Measurements from ENCODE around the gene FHOD3. TPM values are rescaled to one million over a fixed set of nuclear protein-coding genes. Genes with fewer than 3 reads are reported as not detected.

The FHOD3 gene
- total and polyA plus RNA-seq, 2 of the 4 experiments (the other 2 are of a cell fraction) = 14.6 to 16.0 TPM

DNA sequence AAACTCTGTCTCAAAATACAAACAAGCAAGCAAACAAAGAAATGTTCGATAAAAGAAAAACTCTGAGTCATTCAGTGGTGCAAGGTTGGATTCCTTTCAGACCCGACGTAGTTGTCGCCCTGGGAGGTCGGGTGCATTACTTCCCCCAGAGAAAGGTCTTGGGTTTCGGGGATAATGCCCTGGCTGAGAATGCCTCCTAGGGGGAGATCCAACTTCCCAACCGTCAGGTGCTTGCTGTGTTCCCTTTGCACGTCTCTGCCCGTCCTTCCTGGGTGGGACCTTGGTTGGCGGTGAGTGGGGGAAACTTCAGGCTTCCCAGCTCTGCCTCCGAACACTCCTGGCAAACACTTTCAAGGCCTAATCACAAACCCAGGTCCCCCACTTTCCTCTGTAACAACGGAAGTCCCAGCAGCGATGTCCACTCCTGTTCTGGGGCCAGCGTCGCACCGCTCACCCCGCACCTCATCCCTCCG lies 530.7 kb downstream of the FHOD3 start:
- TF ChIP-seq, protein P1, sequence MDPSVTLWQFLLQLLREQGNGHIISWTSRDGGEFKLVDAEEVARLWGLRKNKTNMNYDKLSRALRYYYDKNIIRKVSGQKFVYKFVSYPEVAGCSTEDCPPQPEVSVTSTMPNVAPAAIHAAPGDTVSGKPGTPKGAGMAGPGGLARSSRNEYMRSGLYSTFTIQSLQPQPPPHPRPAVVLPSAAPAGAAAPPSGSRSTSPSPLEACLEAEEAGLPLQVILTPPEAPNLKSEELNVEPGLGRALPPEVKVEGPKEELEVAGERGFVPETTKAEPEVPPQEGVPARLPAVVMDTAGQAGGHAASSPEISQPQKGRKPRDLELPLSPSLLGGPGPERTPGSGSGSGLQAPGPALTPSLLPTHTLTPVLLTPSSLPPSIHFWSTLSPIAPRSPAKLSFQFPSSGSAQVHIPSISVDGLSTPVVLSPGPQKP (IDR thresholded peaks at IDR 0.05; ENCODE audit: borderline replicate concordance, low read depth, low read length) = no peak
- no peak; the same call in 1 of the 2 replicates for TF ChIP-seq POLR2A (IDR thresholded peaks at IDR 0.05; ENCODE audit: low read depth, low read length)
- TF ChIP-seq BHLHE40 (IDR thresholded peaks at IDR 0.05; ENCODE audit: low read depth, low read length) = no peak
- TF ChIP-seq MAFK (IDR thresholded peaks at IDR 0.05; ENCODE audit: low read depth, low read length) = no peak
- TF ChIP-seq NFE2L2 (IDR thresholded peaks at IDR 0.05; ENCODE audit: low read depth, low read length) = peak; percentile 45; the same call in 1 of the 2 replicates
- TF ChIP-seq, protein P2, sequence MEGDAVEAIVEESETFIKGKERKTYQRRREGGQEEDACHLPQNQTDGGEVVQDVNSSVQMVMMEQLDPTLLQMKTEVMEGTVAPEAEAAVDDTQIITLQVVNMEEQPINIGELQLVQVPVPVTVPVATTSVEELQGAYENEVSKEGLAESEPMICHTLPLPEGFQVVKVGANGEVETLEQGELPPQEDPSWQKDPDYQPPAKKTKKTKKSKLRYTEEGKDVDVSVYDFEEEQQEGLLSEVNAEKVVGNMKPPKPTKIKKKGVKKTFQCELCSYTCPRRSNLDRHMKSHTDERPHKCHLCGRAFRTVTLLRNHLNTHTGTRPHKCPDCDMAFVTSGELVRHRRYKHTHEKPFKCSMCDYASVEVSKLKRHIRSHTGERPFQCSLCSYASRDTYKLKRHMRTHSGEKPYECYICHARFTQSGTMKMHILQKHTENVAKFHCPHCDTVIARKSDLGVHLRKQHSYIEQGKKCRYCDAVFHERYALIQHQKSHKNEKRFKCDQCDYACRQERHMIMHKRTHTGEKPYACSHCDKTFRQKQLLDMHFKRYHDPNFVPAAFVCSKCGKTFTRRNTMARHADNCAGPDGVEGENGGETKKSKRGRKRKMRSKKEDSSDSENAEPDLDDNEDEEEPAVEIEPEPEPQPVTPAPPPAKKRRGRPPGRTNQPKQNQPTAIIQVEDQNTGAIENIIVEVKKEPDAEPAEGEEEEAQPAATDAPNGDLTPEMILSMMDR (conservative IDR thresholded peaks at IDR 0.05; ENCODE audit: low read depth, low read length) = no peak
- 0 out of 2 replicates have a peak, but pooled peaks have one; percentile 15 for TF ChIP-seq CHD1 (IDR thresholded peaks at IDR 0.05; ENCODE audit: low read depth, low read length)
- TF ChIP-seq, protein P3, sequence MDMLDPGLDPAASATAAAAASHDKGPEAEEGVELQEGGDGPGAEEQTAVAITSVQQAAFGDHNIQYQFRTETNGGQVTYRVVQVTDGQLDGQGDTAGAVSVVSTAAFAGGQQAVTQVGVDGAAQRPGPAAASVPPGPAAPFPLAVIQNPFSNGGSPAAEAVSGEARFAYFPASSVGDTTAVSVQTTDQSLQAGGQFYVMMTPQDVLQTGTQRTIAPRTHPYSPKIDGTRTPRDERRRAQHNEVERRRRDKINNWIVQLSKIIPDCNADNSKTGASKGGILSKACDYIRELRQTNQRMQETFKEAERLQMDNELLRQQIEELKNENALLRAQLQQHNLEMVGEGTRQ (IDR thresholded peaks at IDR 0.05; ENCODE audit: low read depth, low read length) = no peak
- peak; percentile 43; the same call in 1 of the 2 replicates for TF ChIP-seq CEBPB (IDR thresholded peaks at IDR 0.05; ENCODE audit: low read depth, low read length)
- Histone ChIP-seq H2BK15ac (ENCODE audit: low read depth, low read length) (peak overlapping the region; percentile 76; the same call in 2 of the 3 replicates), H3K4ac (ENCODE audit: low read depth, low read length) (peak overlapping the region; percentile 96), H3K4me1 (ENCODE audit: control insufficient read depth, insufficient read depth, low read length) (peaks cover 2% of the 10 kb centered on the region; the same call in 1 of the 2 replicates), H2AK9ac (replicated peaks; ENCODE audit: low read depth, low read length, poor library complexity) (peak overlapping the region; percentile 93), H3K18ac (ENCODE audit: low read depth, low read length) (peak overlapping the region; percentile 74), H4K91ac (ENCODE audit: insufficient read depth, low read depth, low read length) (peak overlapping the region; percentile 95), H4K5ac (ENCODE audit: low read depth, low read length) (peak overlapping the region; percentile 87; the same call in 1 of the 2 replicates), H2AFZ (replicated peaks; ENCODE audit: low read length, poor library complexity) (peak overlapping the region; percentile 100), H2AK5ac (ENCODE audit: low read depth, low read length) (peak overlapping the region; percentile 69), H3K9ac (ENCODE audit: low read depth, low read length) (peak overlapping the region; percentile 94), H3K27me3 (ENCODE audit: control insufficient read depth, insufficient read depth, low read length) (no peaks in the 10 kb centered on the region), H2BK20ac (ENCODE audit: low read depth, low read length) (no peak overlapping the region), H3K9me1 (ENCODE audit: insufficient read depth, low read length) (peaks cover 3% of the 10 kb centered on the region; the same call in 1 of the 2 replicates), H3K4me2 (ENCODE audit: low read depth, low read length) (peak overlapping the region; percentile 88), H4K20me1 (ENCODE audit: insufficient read depth, low read length) (no peaks in the 10 kb centered on the region), H4K8ac (ENCODE audit: low read depth in 2 of 2, low read length in 2 of 2) (peak overlapping the region; percentile 92 to 98), H3K9me3 (ENCODE audit: control insufficient read depth, insufficient read depth, low read length) (no peaks in the 10 kb centered on the region), H2BK120ac (ENCODE audit: low read depth, low read length) (peak overlapping the region; percentile 86), H2BK5ac (ENCODE audit: low read depth, low read length, poor library complexity, severe bottlenecking) (peak overlapping the region; percentile 88), H3K27ac (ENCODE audit: insufficient read depth, low read length) (peak overlapping the region; percentile 95), H3K14ac (replicated peaks; ENCODE audit: low read depth, low read length) (peak overlapping the region; percentile 91), H3K56ac (ENCODE audit: extremely low read depth, insufficient read depth, low read length) (peak overlapping the region; percentile 70), H3K79me1 (ENCODE audit: low read depth in 1 of 2, low read length in 2 of 2) (peaks cover 23 to 46% of the 10 kb centered on the region in 2 experiments), H3K36me3 (ENCODE audit: control insufficient read depth, insufficient read depth, low read length) (peaks cover under 1% of the 10 kb centered on the region), H3K23ac (ENCODE audit: low read depth, low read length) (peak overlapping the region; percentile 92), H3K4me3 (ENCODE audit: insufficient read depth, low read depth, low read length) (peak overlapping the region; percentile 98)
- WGBS, 2 experiments (ENCODE audit: extremely low coverage in 2 of 2, insufficient read length in 1 of 2) = 7% methylated on average over 3 of the region's 18 CpGs; no CpG with 5 or more reads in 1 of the 2 experiments
- POLR2A ChIA-PET (ENCODE audit: unreplicated experiment) = interaction anchor here (0.6 kb wide), 1 partner anchor 367 kb away, joined by 3 read pairs; no protein-coding TSS in a partner anchor
- BruUV-seq (replicated peaks) = no TSS peak
- in situ Hi-C loops (cut with MboI; ENCODE audit: low sequenced_read_pairs) (no loop called here), intact Hi-C loops (cut with micrococcal nuclease) (no loop called here), dilution Hi-C loops (cut with HindIII; ENCODE audit: low sequenced_read_pairs, unreplicated experiment) (no loop called here)
- no peak; the same call in 1 of the 2 replicates for ATAC-seq (ENCODE audit: low read depth)
- CTCF ChIA-PET = interaction anchor here (0.6 kb wide), 1 partner anchor 11 kb away, joined by 4 read pairs; no protein-coding TSS in a partner anchor
- peak; percentile 55 for DNase-seq

All from IMR-90 (cell line).